Activated CD4-positive, alpha-beta T cell treated with anti-CD3 and anti-CD28 coated beads for 48 hours (primary cell): ENCODE results near the gene ELP2.
"Not testable (repeated sequence)": the region's sequence is repeated elsewhere in the genome, so short reads cannot be mapped to it uniquely, and the experiment has no call there.

ENCODE experiments used
- DNase-seq: peaks from one replicate; pipeline ENCODE4 v3.0.0-alpha.2; 2020

The ELP2 gene

DNA sequence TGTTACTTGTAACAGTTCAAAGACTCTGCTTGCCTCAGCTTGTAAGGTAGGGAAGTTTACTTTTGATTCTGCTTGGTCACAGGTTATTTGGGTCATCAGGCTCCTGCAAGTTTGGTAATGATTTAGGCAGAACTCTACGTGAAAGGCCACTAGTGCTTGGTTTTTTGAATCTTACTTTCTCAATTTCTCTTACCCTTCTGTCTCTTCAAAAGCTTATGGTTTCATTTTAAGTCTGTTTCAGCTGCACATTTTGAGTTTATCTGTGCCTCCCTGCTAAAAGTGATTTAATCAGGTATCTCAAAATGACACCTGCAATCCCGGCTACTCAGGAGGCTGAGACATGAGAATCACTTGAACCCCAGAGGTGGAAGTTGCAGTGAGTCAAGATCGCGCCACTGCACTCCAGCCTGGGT is 31.3 kb downstream of the ELP2 start:
- DNase-seq, result no peak

- no peak for DNase-seq
These were observed 33.3 kb downstream of the ELP2 start for GRCh38 chr18:36162981-36163380.

GRCh38 chr18:36167692-36168218 is 38.1 kb downstream of the ELP2 start:
- no peak for DNase-seq

DNA sequence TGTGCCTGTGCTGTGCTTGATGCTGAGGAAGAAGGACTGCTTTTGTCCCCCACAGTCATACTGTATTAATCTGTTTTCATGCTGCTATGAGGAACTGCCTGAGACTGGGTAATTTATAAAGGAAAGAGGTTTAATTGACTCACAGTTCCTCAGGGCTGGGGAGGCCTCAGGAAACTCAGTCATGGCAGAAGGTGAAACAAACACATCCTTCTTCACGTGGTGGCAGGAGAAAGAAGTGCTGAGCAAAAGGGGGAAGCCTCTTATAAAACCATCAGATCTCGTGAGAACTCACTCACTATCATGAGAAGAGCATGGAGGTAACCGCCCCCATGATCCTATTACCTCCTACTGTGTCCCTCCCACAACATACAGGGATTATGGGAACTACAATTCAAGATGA is 38.6 kb downstream of the ELP2 start:
- DNase-seq, result not testable (repeated sequence)

GRCh38 chr18:36169938-36170337 is 40.2 kb downstream of the ELP2 start:
- DNase-seq, result no peak

- no peak for DNase-seq
These were observed 45.8 kb downstream of the ELP2 start for GRCh38 chr18:36175481-36175880.

DNA sequence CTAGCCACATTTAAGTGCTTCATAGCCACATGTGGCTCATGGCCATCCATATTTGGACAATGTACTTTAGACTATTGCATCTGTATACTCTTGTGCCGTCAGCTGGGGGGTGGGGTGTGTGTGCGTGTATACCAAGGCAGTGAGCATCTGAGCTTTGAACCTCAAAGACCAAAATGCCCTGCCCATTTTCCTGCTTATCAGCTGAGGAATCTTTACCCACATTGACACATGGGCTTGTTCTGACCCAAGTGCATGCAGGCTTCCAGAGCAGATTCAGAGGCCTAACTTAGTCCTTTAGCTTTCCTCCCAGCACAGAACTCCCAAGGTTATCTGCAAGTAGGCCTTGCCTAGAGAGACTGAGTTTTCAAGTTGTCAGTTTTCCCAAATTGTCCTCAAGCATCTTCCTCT is 46.5 kb downstream of the ELP2 start:
- DNase-seq, result no peak

- no peak for DNase-seq
These were observed 47.0 kb downstream of the ELP2 start for GRCh38 chr18:36176711-36177110.

- no peak for DNase-seq
These were observed 48.2 kb downstream of the ELP2 start for GRCh38 chr18:36177913-36178312.

DNA sequence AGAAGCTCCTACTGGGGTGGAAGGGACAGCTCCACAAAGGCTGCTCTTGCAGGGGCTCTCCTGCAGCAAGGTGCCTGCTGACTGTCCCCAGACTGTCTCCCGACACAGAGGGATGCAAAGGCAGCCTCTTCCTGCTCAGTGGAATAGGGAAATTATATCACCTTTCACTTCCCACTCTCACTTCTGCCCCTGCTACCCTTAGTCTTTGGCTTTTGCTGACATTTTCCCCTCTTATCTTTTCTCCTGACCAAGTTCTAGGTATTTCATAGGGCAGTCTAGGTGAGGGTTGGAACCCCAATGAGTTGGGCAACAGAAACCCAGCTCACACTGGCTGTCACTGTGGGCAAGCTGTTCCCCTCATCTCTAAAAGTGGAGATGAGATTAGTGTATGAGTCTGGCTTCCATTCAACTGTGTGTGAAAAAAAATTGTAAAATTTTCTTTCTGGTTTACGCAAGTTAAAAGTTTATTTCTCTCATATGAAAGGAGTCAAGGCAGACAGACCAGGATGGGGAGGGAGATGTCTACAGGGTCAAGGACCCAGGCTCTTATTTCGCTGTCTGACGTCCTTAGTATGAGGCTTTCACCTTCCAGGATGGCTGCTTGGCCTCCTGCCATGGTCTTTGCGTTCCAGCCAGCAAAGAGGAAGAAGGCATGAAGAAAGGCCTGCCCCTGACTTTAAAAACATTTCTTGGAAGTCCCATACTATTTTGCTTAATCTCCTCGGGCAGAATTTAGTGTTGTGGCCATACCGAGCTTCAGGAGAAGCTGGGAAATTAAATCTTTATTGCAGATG is 50.1 kb downstream of the ELP2 start:
- no peak for DNase-seq

GRCh38 chr18:36181441-36181840 is 51.7 kb downstream of the ELP2 start:
- no peak for DNase-seq

DNA sequence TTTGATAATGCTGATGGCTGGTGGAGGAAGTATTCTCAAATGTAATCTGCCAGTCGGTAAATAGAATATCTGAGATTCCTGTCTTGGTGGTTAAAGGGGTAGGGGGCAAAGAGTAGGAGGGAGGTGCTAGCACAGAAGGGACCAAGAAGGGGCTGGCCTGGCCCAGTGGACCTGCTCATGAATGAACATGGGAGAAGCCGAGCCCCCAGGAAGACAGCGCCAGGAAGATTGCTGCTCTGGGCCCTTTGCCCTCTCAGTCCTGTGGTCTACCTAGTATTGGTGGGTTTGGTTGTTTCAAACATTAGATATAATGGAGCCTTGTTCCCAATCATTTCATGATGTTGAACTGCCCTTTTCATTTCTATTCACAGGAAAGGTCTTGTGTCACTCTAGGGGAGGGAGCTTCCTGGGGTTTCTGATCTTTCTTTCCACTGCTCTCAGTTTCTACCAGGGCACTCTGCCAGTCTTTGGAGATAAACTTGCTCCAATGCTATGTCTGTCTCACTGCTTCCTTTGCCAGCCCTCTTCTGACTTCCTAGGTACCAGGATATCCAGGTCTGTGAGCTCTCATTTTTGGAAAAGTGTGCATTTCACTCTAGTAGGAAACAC is 52.3 kb downstream of the ELP2 start:
- DNase-seq, result no peak

GRCh38 chr18:36183033-36183432 is 53.3 kb downstream of the ELP2 start:
- DNase-seq, result no peak

GRCh38 chr18:36183987-36184386 is 54.3 kb downstream of the ELP2 start:
- DNase-seq, result no peak

DNA sequence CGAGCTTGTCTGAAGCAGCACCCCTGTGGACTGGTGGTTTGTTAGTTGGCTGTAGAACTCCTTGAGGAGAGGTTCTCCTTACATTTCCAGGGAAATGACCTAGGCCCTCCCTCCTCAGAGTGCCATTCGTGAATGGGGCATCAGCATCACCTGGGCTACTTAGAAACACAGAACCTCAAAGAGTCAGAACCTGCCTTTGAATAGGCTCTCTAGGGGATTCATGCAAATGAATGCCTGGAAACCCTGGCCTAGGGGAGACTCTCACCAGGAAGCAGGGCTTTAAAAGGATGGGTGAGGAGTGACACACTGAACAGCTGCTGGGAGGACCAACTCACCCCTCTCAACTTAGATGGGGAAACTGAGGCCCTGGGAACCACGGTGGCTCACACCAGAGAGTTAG is 55.5 kb downstream of the ELP2 start:
- no peak for DNase-seq

- DNase-seq, result no peak
These were observed 56.3 kb downstream of the ELP2 start for GRCh38 chr18:36185901-36186460.

- DNase-seq, result peak; percentile 29
These were observed 56.9 kb downstream of the ELP2 start for GRCh38 chr18:36186461-36187192.

DNA sequence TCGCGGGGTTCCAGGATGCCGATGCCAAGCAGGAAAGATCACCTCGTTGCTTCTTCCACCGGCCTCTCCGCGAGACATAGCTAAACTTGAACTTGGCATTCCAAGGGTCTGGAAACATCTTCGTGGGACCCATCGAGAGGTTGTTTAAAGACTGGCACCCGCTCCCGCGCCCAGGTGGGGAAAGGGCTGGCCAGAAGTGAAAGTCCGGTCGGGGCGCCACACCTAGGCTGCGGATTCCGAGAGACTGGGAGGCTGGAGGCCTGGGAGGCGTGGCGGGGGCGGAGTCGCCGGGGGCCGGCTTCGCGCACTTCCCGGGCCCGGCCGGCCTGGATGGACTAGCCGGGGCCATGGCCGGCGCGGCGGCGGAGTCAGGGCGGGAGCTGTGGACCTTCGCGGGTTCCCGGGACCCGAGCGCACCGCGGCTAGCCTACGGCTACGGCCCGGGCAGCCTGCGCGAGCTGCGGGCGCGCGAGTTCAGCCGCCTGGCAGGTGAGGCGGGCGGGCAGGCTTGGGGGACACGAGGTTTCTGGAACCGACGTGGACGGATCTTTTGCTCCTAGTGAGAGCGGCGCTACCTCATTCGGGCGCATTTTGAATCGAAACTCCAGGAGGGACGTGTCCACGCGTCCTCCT is 57.6 kb downstream of the ELP2 start, which contains the start of gene MOCOS:
MOCOS (plus strand) TSS at position 305 of the 633 bp plus-strand sequence; CDS start at position 348, 43 bp downstream.
- DNase-seq, result peak; percentile 36

DNA sequence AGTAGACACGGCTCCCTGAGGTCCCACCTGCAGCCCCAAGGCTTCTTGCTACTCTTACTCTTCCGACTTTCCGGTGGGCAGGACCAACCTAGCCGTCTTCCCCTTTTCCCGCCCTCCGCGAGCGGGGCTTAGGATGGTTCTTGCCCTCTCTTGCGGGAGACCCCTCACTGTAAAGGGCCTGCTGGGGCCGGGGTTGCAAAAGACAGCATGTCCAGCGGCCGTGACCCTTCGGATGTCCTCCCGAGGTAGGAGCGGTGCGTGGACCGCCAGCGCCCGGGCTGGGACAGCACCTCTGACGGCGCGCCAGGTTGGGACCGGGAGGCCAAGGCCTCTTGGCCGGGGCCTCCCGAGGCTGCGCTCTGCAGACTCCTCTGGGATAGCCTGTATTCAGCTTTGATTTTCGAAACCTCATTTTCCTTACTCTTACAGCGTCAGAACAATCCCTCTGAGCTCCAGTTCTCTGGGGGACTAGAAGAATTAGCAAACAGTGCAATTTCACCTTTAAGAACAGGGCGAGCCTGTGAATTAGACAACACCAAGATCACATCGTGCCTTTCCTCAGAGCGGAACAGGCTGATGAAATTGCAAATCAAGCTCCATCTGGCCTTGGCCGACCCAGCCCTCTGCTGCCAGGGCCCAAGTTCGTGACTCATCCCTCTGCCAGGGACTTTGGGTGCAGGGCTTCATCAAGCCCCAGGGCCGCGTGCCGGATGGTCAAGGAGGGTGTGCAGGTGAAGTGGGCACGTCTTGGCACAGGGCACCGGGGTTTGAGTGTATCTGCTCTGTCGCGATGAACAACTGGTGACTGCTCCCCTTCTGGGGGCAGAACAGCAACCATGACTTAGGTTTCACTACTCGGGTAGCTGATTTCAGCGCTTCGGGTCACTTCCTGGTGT is 58.4 kb downstream of the ELP2 start:
- no peak for DNase-seq

GRCh38 chr18:36188916-36189315 is 59.2 kb downstream of the ELP2 start:
- no peak for DNase-seq

DNA sequence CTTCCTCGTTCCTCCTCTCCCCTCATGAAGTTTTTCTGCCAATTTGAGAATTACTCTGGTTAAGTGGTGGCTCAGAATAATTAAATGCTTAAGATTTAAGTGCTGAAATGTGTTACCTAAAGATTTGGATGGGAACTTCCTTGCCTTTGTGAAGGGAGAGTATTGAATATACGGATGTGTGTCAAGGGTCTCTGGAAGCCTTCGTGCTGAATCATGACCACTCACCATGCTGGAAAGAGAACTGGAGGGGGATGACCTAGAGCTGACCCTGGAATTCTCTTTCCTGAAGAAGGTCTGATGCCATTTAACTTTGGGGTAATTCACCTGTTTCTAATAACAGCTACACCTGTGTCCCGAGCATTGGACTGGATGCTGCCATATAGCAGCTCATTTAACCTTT is 59.8 kb downstream of the ELP2 start:
- DNase-seq, result no peak

- no peak for DNase-seq
These were observed 61.6 kb downstream of the ELP2 start for GRCh38 chr18:36191286-36191685.
